ENCODE results near the gene SLC4A1AP. TPM values are rescaled to one million over a fixed set of nuclear protein-coding genes. Genes with fewer than 3 reads are reported as not detected.

The SLC4A1AP gene
- total and polyA plus RNA-seq, 2 of the 13 experiments (the other 11 are each of a cell fraction or from before 2014, with no cell fraction given) = 15.3 to 44.6 TPM

GRCh38 chr2:27737676-27738348, 74.1 kb downstream of the SLC4A1AP start (continued):
- TF ChIP-seq ZUFSP (CRISPR knock-in tag; IDR thresholded peaks at IDR 0.05; ENCODE audit: borderline replicate concordance) = no peak
- no peak for TF ChIP-seq ZNF251 (CRISPR knock-in tag; IDR thresholded peaks at IDR 0.05)
- TF ChIP-seq KAT7 (CRISPR knock-in tag; IDR thresholded peaks at IDR 0.05; ENCODE audit: borderline replicate concordance) = no peak; the same call in 1 of the 2 replicates
- no peak for TF ChIP-seq ZNF788 (CRISPR knock-in tag; IDR thresholded peaks at IDR 0.05; ENCODE audit: borderline replicate concordance)
- TF ChIP-seq TOPORS (CRISPR knock-in tag; IDR thresholded peaks at IDR 0.05) = no peak
- TF ChIP-seq CBX2 (IDR thresholded peaks at IDR 0.05; ENCODE audit: low read depth, low read length) = no peak
- TF ChIP-seq CBX2 (CRISPR knock-in tag; IDR thresholded peaks at IDR 0.05; ENCODE audit: low read depth) = no peak
- TF ChIP-seq ZNF264 (CRISPR knock-in tag; IDR thresholded peaks at IDR 0.05) = no peak; the same call in 1 of the 2 replicates
- TF ChIP-seq MBNL3 (CRISPR knock-in tag; conservative IDR thresholded peaks at IDR 0.05) = no peak
- no peak for TF ChIP-seq KLF15 (CRISPR knock-in tag; IDR thresholded peaks at IDR 0.05; ENCODE audit: borderline replicate concordance)
- 0 out of 2 replicates have a peak, but pooled peaks have one; percentile 17 for TF ChIP-seq MIER3 (CRISPR knock-in tag; IDR thresholded peaks at IDR 0.05; ENCODE audit: borderline replicate concordance)
- no peak for TF ChIP-seq PBX2 (CRISPR knock-in tag; IDR thresholded peaks at IDR 0.05)
- no peak for TF ChIP-seq ZNF292 (CRISPR knock-in tag; IDR thresholded peaks at IDR 0.05; ENCODE audit: borderline replicate concordance, low read depth)
- no peak; the same call in 1 of the 2 replicates for TF ChIP-seq ZNF230 (CRISPR knock-in tag; IDR thresholded peaks at IDR 0.05)
- no peak for TF ChIP-seq FLYWCH1 (CRISPR knock-in tag; IDR thresholded peaks at IDR 0.05)
- TF ChIP-seq ZFP90 (CRISPR knock-in tag; IDR thresholded peaks at IDR 0.05; ENCODE audit: borderline replicate concordance) = no peak
- no peak for TF ChIP-seq SP2 (CRISPR knock-in tag; IDR thresholded peaks at IDR 0.05)
- TF ChIP-seq ATF2 (CRISPR knock-in tag; IDR thresholded peaks at IDR 0.05) = peak; percentile 82
- no peak for TF ChIP-seq HIVEP1 (CRISPR knock-in tag; IDR thresholded peaks at IDR 0.05)
- peak; percentile 47; the same call in 1 of the 2 replicates for TF ChIP-seq PHF20 (CRISPR knock-in tag; IDR thresholded peaks at IDR 0.05)
- TF ChIP-seq ZNF747 (CRISPR knock-in tag; IDR thresholded peaks at IDR 0.05; ENCODE audit: borderline replicate concordance) = peak; percentile 12; the same call in 1 of the 2 replicates
- no peak for TF ChIP-seq ZNF20 (CRISPR knock-in tag; IDR thresholded peaks at IDR 0.05)
- TF ChIP-seq HOXA7 (CRISPR knock-in tag; IDR thresholded peaks at IDR 0.05) = no peak
- TF ChIP-seq ZNF576 (CRISPR knock-in tag; IDR thresholded peaks at IDR 0.05) = no peak
- 0 out of 2 replicates have a peak, but pooled peaks have one; percentile 37 for TF ChIP-seq ZBTB25 (CRISPR knock-in tag; IDR thresholded peaks at IDR 0.05)
- TF ChIP-seq FOXA3 (CRISPR knock-in tag; IDR thresholded peaks at IDR 0.05) = peak; percentile 59

All from HepG2 (cell line).